Left cardiac atrium (tissue), 4 donors: Measurements from ENCODE around the gene IPO8. TPM values are rescaled to one million over a fixed set of nuclear protein-coding genes. Genes with fewer than 3 reads are reported as not detected.

Experiments used
- ATAC-seq, 2 donors: fragments of 200-7000 bp; cut with Tn5 transposase; one replicate each; pipeline ENCODE4 v1.9.1; 2020; ENCODE audit warnings: mild to moderate bottlenecking in 2 of 2, moderate library complexity in 2 of 2
- DNase-seq: peaks from one replicate; pipeline ENCODE4 v3.0.0-alpha.2; 2020
- intact Hi-C, 2 donors: fragments of 100-400 bp; cut with DNase I; formaldehyde crosslinking; loops; one replicate each; pipeline versions ENCODE4 v1.14.1 to v1.15.1; 2022 to 2023
- total RNA-seq, 2 donors: library from RNA; stranded (reverse); fragmentation: NEBNext Ultra II Directional; extraction: Animal tissue kit (Norgen Biotek cat#: 25700); gene quantifications; one replicate each; pipeline ENCODE4 v1.2.1, GENCODE V29; 2021
- donor health status: DM: no; HTN: yes; CAD: no.
- donor health status: DM: no; HTN: yes; CAD: no; lungs with severe emphysema.
- donor health status: DM: yes; HTN: yes; CAD: no.
- donor health status: Dilated cardiomyopathy.

Gene IPO8
- total RNA-seq, 2 donors from 2014 or later, result 21.9 to 28.5 TPM

DNA sequence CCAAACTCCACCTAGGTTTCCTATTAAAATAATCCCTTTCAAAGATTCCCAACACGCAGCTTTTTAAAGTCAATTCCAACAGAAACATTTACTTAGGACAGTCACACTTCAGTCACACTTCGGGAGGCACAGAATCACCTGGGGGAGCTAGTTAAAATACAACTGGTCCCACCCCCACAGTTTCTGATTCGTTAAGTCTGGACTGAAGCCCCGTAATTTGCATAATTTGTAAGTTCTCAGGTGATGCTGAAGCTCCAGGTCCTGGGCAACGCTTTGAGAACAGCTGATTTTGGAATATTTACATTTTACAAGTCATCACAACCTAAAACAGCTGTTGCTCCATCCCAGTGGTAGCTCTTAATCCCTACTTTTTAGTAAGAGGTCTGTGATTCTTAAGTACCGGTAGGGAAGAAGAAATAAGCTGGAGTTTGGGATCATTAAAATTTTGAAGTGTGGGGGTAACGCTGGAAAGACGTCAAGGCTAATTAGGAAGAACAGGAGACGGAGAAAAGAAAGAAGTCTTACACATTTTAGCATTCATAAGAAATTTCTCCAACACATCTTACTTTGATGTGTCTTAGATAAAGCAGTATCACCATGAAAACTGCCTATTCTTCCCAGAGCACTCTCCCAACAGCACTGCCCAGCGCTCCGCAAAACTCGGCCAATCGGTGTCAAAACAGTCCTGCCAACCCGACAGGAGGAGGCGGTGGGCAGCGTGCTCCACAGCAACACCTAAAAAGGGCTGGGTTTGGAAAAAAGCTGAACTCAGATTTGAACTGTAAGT, 1.1 kb downstream of the IPO8 start:
- peak; percentile 61 to 78 for ATAC-seq
- DNase-seq, result peak; percentile 46
- intact Hi-C loops, result loop anchor here in 1 of 2 donors (5.0 kb wide), 1 partner anchor 63 kb away; no protein-coding TSS in a partner anchor

GRCh38 chr12:30692470-30692869, 3.2 kb downstream of the IPO8 start:
- DNase-seq, result no peak
- intact Hi-C loops, result no loop called here
- ATAC-seq, result no peak

GRCh38 chr12:30691122-30691879, 4.4 kb downstream of the IPO8 start:
- ATAC-seq (peak; percentile 38 to 65), DNase-seq (peak; percentile 33)
- intact Hi-C loops, result no loop called here

DNA sequence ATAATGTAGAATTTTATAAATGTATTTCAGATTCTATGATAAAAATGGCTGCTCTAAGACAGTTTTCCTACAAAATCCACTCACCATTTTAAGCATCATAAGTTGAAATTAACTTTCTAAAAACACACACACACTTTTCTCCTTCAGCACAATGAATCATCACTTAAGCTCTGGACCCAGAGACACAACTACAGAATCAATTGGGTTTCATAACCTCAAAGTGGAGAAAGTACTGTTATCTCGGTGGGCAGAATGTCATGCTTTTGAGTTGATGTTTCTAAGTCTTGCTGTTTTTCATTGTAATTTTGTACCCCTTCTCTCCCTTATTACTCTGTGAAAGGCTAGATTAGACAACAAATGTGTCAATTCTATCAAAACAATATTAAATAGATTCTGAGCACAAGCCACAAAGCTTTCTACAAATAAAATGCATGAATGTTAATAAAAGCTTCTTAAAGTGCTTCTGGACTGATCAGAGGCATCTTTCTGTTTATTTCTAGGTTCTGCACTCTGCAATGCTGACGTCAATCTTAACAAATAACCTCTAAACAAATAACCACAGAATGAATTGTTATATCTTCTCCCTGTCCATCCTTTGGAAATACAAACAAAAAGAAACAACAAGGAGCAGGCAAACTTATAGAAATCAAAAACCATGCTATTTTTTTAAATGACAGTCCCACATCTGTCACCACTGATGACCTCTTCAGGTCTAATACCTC, 8.2 kb downstream of the IPO8 start:
- intact Hi-C loops, result no loop called here
- ATAC-seq (no peak), DNase-seq (no peak)

- intact Hi-C loops, result no loop called here
- DNase-seq (no peak), ATAC-seq (no peak)
Measured at GRCh38 chr12:30679241-30679640, 16.4 kb downstream of the IPO8 start.

GRCh38 chr12:30678221-30678620, 17.4 kb downstream of the IPO8 start:
- DNase-seq (no peak), ATAC-seq (no peak)
- intact Hi-C loops, result no loop called here

DNA sequence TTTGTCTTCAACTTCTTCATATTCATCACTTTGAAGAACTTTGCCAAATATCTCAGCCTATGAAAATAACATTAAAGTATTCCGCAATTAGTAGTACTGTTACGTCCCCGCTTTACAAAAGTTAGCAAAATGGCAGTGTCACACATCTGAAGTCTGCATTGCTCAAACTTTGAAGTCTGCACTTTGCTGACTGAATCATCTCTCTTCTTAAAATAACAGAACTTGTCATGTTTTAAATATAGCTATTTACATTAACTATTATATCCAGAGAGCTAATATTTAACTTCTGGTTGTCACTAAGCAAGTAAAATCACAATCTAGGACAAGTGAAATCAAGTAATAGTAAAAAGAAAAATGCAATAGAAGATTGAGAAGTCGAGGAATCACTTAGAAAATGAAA, 34.5 kb downstream of the IPO8 start:
- DNase-seq (no peak), ATAC-seq (no peak)
- intact Hi-C loops, result no loop called here

DNA sequence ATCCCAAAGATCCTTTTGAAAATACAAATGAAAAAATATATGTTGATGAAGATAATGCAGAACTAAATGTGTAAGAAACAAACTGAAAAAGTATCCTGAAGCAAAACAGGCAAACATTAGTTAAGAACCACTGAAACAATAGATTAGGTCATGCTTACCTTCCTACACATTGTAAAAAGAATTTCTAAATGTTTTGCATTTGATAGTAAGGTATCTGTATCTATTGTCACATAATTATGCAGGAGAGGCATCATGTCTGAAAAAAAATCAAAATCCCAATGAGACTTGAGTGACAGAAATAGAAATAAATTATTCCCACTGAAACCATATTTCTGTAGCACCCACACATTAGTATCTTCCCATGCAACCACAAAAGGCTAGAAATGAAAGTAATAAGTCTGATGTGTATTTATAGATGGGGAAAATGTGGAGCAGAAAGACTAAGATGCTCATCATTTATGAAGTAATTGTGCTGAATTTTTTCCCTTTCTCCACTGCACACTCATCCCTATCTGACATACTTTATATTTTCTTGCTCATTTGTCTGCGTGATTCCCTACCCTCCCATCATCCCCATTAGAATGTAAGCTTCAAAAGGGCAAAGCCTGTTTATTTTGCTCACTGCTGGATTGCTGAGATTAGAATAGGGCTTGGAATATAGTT, 43.5 kb downstream of the IPO8 start:
- intact Hi-C loops, result no loop called here
- DNase-seq (no peak), ATAC-seq (no peak)

GRCh38 chr12:30646821-30647220, 48.8 kb downstream of the IPO8 start:
- intact Hi-C loops, result no loop called here
- no peak for ATAC-seq
- no peak for DNase-seq

GRCh38 chr12:30643366-30643765, 52.3 kb downstream of the IPO8 start:
- ATAC-seq, result no peak

DNA sequence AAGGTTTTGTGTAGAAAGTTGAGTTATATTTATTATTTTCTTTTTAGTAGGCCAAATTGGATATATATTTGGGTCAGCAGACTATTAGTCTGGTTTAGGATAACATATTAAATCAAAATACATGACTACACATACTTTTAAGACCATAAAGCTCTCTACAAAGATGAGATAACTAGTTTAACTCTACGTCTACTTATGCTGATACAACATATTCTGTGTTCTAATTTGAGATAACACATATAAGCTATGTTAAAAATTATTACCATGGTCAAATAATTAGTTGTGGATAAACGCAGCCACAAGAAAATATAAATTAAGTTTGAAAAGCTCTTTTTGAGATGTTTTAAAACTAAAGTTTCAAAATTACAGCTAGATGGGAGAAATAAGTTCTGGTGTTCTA, 55.3 kb downstream of the IPO8 start:
- ATAC-seq (no peak), DNase-seq (no peak)
- intact Hi-C loops, result no loop called here

More at GRCh38 chr12:30643366-30643765, 52.3 kb downstream of the IPO8 start:
- intact Hi-C loops, result no loop called here
- DNase-seq, result no peak

DNA sequence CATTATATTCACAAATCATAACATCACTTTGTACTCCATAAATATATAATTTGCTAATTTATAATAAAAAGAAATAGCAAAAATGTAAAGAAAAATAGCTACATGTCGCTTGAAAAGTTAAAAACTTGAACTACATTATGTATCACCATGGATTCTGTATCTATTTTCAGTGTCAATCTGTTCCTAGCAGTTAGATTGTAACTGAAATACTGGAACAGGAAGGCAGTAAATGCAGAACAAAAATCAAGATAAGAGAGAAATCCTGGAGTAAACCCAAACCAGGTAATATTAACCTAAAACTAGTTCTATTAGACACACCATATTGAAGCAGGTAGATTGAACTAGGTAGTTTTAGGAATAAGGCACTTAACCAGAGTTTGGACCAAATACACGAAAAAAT, 60.3 kb downstream of the IPO8 start:
- intact Hi-C loops, result no loop called here
- no peak for ATAC-seq

GRCh38 chr12:30631740-30632139, 63.9 kb downstream of the IPO8 start:
- peak; percentile 26 for DNase-seq
- intact Hi-C loops, result no loop called here
- peak; percentile 77 to 87 for ATAC-seq

More for the DNA sequence above, 60.3 kb downstream of the IPO8 start:
- no peak for DNase-seq

DNA sequence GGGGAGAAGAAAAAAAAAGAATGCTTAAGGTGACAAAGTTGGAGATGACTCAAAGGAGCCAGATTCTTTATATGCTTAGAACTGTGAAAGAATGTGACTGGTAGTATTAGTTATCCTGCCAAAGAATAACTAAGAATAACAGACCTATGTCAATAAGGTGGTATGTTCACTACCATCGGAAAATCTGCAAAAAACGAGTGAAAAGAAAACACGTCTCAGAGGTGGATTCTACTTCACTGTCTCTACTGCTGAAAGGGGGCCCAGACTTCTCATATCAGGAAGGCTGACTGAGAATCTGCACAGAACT, 64.7 kb downstream of the IPO8 start:
- intact Hi-C loops, result no loop called here
- ATAC-seq (no peak), DNase-seq (no peak)

DNA sequence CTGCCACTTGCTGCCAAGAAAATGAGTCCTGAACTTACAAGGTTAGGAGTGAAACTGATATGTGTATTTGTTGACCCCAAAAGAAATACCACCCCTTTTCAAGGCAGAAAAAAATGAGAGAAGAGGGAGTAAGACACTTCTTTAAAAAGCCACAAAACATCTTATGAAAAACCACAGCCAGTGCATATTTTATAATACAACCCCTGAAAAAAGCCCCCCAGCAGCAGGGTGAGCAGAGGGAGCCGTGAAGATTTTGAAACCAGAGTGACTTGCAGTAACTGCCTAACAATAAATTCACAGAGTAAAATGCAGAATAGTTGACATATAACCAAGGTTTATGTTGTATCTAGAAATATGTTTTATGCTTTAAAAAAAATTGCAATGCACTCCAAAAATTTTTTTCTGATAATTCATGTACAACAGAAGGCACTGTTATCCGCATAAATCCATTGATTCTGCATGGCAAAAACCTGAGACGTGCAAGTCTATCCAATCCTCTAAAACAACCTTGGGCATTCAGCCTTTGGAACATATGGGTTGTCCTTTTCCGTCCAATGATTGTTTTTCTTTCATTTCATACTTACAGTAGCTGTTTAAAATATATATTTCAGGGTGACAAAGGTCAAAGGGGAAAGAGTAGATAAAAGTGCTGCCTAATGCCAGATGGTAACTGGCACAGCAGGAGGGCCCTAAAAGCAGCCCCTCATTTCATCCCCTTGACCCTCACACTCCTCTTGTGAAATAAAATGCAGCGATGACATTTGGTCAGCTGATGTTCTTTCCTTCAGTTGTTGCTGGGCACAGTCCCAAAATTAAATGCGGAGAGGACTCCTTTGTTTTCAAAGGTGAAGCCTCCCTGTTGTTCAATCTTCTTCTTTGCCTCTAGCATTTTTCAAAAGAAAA, 65.3 kb downstream of the IPO8 start:
- intact Hi-C loops, result no loop called here
- DNase-seq (no peak), ATAC-seq (no peak)

- ATAC-seq (no peak), DNase-seq (no peak)
- intact Hi-C loops, result no loop called here
Measured at GRCh38 chr12:30626847-30627246, 68.8 kb downstream of the IPO8 start.

DNA sequence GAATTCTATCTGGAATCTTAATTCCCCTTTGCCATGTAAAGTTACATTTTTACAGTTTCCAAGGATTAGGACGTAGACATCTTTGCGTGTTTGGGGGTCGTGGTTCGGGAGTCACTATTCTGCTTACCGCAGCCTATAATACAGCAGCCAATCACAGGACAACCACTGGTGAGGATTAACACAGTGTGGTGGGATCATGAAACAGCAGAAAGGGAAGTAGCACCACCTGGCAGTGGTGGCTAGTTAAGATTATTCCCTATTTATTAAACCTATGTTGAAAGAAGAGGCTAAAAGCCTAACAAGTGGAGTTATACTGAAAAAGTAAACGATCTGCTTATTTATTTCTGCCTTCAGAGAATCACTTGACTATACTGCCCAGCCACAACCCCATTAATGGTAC, 71.7 kb downstream of the IPO8 start:
- DNase-seq, result no peak
- intact Hi-C loops, result no loop called here
- no peak for ATAC-seq

GRCh38 chr12:30622509-30622908, 73.2 kb downstream of the IPO8 start:
- DNase-seq, result no peak
- ATAC-seq, result no peak
- intact Hi-C loops, result no loop called here
